Astrocyte of the cerebellum (primary cell): ENCODE measurements around the gene TCHP.
"Not testable (repeated sequence)": the region's sequence is repeated elsewhere in the genome, so short reads cannot be mapped to it uniquely, and the experiment has no call there.

Source experiments
- DNase-seq: peaks from one replicate; pipeline ENCODE4 v3.0.0-alpha.2; 2011; ENCODE audit warnings: low read depth
- H3K4me3 ChIP-seq: 2 replicates; pipeline ENCODE4 v1.5.1; 2011; ENCODE audit warnings: mild to moderate bottlenecking, low read depth, low read length, moderate library complexity
- in situ Hi-C: cut with HindIII; loops from 2 replicates; pipeline ENCODE4 v1.10.0; 2017; ENCODE audit warnings: low sequenced_read_pairs
- TF ChIP-seq, protein P1 (sequence below): IDR thresholded peaks from 2 replicates; pipeline ENCODE4 v1.5.1; 2012; ENCODE audit warnings: low read length, low read depth, moderate library complexity, mild to moderate bottlenecking; ENCODE audit errors: missing control alignments

Gene TCHP

GRCh38 chr12:109897029-109897428 lies 3.0 kb upstream of the TCHP start:
- H3K4me3 ChIP-seq: no peak overlapping the region
- in situ Hi-C loops: no loop called here
- no peak for DNase-seq
- TF ChIP-seq, protein P1, sequence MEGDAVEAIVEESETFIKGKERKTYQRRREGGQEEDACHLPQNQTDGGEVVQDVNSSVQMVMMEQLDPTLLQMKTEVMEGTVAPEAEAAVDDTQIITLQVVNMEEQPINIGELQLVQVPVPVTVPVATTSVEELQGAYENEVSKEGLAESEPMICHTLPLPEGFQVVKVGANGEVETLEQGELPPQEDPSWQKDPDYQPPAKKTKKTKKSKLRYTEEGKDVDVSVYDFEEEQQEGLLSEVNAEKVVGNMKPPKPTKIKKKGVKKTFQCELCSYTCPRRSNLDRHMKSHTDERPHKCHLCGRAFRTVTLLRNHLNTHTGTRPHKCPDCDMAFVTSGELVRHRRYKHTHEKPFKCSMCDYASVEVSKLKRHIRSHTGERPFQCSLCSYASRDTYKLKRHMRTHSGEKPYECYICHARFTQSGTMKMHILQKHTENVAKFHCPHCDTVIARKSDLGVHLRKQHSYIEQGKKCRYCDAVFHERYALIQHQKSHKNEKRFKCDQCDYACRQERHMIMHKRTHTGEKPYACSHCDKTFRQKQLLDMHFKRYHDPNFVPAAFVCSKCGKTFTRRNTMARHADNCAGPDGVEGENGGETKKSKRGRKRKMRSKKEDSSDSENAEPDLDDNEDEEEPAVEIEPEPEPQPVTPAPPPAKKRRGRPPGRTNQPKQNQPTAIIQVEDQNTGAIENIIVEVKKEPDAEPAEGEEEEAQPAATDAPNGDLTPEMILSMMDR: no peak

DNA sequence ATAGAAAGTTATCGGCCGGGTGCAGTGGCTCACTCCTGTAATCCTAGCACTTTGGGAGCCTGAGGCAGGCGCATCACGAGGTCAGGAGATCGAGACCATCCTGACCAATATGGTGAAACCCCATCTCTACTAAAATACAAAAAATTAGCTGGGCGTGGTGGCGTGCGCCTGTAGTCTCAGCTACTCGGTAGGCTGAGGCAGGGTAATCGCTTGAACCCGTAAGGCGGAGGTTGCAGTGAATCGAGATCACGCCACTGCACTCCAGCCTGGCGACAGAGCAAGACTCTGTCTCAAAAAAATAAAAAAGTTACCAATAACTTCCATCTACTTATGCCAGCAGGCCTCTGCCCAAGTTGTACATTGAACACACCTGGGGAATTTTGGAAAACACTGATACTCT lies 729 bp upstream of the TCHP start:
- in situ Hi-C loops, DNase-seq: not testable (repeated sequence)
- peak overlapping the region; percentile 70 for H3K4me3 ChIP-seq

- TF ChIP-seq, protein P1: no peak
- peak overlapping the region; percentile 70 for H3K4me3 ChIP-seq
- DNase-seq: no peak
- in situ Hi-C loops: no loop called here
Measured at GRCh38 chr12:109900752-109901580, 892 bp downstream of the TCHP start.

DNA sequence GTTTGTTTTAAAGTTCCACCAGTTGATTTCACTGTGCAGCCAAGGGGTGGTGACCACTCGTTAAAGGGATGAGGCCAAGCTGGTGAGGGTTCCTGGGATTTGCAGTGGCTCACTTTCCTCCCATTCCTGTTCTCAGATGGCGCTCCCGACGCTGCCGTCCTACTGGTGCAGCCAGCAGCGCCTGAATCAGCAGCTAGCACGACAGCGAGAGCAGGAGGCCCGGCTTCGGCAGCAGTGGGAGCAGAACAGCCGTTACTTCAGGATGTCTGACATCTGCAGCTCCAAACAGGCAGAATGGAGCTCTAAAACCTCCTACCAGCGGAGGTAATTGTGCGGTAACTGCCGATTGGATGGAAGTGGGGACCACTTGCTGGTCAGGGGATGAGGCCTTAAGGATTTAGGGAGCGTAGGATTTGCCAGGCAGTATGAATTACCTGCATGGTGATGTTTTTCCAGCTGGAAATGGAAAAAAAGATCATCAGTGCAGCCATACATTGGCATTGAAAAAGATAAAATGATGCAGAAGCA lies 2.9 kb downstream of the TCHP start:
- in situ Hi-C loops: no loop called here
- TF ChIP-seq, protein P1: no peak
- DNase-seq: no peak
- no peak overlapping the region for H3K4me3 ChIP-seq

DNA sequence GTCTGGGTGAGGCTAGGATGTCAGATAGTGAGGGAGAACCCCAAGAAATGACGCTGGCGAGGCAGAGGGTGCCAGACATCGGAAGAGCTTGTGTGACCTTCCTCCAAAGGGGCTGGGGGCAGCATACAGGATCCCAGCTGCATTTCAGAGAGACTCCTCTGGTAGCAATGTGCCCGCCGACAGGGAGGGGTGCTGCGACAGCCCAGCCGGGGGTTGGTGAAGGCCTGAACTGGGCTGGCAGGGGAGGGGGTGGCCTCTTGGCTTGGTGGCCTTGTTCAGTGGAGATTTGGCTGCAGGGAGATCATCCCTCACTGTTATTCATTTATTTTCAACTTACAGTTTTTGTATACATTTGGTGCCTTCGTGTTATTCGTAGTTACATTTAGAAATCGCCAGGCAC lies 5.2 kb downstream of the TCHP start:
- DNase-seq: no peak
- in situ Hi-C loops: no loop called here
- H3K4me3 ChIP-seq: no peak overlapping the region
- TF ChIP-seq, protein P1: no peak

DNA sequence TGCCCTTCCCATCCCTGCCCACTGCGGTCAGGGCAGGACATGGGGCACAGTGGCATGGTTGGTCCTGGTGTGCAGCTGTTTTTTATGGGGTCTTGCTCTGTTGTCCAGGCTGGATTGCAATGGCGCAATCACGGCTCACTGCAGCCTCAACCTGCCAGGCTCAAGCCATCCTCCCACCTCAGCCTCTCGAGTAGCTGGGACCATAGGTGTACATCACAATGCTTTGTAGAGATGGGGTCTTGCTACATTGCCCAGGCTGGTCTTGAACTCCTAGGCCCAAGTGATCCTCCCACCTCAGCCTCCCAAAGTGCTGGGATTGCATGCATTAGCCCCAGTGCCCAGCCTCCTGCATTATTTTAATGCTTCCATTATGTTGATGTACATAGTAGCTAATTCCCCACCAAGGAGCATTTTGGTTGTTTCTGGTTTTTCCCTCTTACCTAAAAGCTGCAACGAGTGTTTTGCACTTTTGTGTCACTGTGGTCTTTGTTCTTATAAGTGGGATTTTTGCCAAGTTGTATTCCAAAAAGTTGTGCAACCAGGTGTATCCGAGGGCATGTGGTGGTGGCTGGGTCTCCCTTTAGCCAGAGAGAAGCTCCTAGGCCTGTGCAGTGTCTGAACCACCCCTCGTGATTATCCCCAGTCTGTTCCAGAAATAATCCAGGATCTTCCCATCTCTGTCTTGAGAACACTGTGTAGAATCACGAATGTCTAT lies 10.3 kb downstream of the TCHP start:
- TF ChIP-seq, protein P1: no peak
- no peak overlapping the region for H3K4me3 ChIP-seq
- DNase-seq: no peak
- in situ Hi-C loops: no loop called here

GRCh38 chr12:109910969-109911348 lies 10.9 kb downstream of the TCHP start:
- no peak for DNase-seq
- no peak overlapping the region for H3K4me3 ChIP-seq
- in situ Hi-C loops: no loop called here
- TF ChIP-seq, protein P1: peak; percentile 38
